Muscle of leg (tissue), 11 donors: ENCODE data around the gene RIN3. TPM values are rescaled to one million over a fixed set of nuclear protein-coding genes. Genes with fewer than 3 reads are reported as not detected.
"Not testable (repeated sequence)": the region's sequence is repeated elsewhere in the genome, so short reads cannot be mapped to it uniquely, and the experiment has no call there.

Experiments used
- DNase-seq: peaks from one replicate; pipeline ENCODE4 v3.0.0; 2013
- H3K27ac ChIP-seq: one replicate; pipeline ENCODE4 v1.5.1; 2013; ENCODE audit warnings: mild to moderate bottlenecking, low read length, control low read depth
- H3K27me3 ChIP-seq: one replicate; pipeline ENCODE4 v1.6.1; 2013; ENCODE audit warnings: low read length; ENCODE audit not compliant: control insufficient read depth, insufficient read depth
- H3K36me3 ChIP-seq: one replicate; pipeline ENCODE4 v1.6.1; 2013; ENCODE audit warnings: low read length; ENCODE audit not compliant: control insufficient read depth, insufficient read depth
- H3K4me1 ChIP-seq: one replicate; pipeline ENCODE4 v1.6.1; 2013; ENCODE audit warnings: low read length; ENCODE audit not compliant: control insufficient read depth, insufficient read depth
- H3K4me3 ChIP-seq: one replicate; pipeline ENCODE4 v1.5.1; 2013; ENCODE audit warnings: low read length, control low read depth
- H3K9me3 ChIP-seq: replicated peaks from 2 replicates; pipeline ENCODE4 v1.6.1; 2013; ENCODE audit warnings: low read depth, low read length; ENCODE audit not compliant: control insufficient read depth
- WGBS: methylation state at CpG from one replicate; pipeline ENCODE4 v1.1.5; 2013; ENCODE audit warnings: missing lambda C conversion rate; ENCODE audit not compliant: insufficient coverage; 5-methylcytosine and 5-hydroxymethylcytosine counted together
- polyA plus RNA-seq, 8 donors: library from polyadenylated mRNA; unstranded; fragments of 120-200 nt; gene quantifications; one replicate each; pipeline versions ENCODE4 v1.2.1 to v1.2.3, GENCODE V29; 2013; ENCODE audit warnings: inconsistent platforms in 1 of 8, low replicate concordance in 1 of 8; ENCODE audit not compliant: insufficient read length in 8 of 8, insufficient read depth in 1 of 8
- total RNA-seq: library from RNA; stranded (reverse); fragments of 120-200 nt; gene quantifications from one replicate; pipeline ENCODE4 v1.2.4, GENCODE V29; 2013

Gene RIN3
- total and polyA plus RNA-seq, 9 donors, result 4.3 to 18.2 (median 14.0) TPM

- H3K36me3 ChIP-seq, result no peaks in the 10 kb centered on the region
- H3K4me3 ChIP-seq, result no peak overlapping the region
- H3K27me3 ChIP-seq, result no peaks in the 10 kb centered on the region
- H3K27ac ChIP-seq, result no peak overlapping the region
- 69% methylated on average over 10 of the region's 16 CpGs for WGBS
- no peaks in the 10 kb centered on the region for H3K9me3 ChIP-seq
- H3K4me1 ChIP-seq, result peaks cover 12% of the 10 kb centered on the region
- no peak for DNase-seq
These were observed 17.7 kb downstream of the RIN3 start for GRCh38 chr14:92531106-92531873.

GRCh38 chr14:92532490-92533163 is 19.0 kb downstream of the RIN3 start:
- DNase-seq, result no peak
- H3K4me1 ChIP-seq, result peaks cover 12% of the 10 kb centered on the region
- no peak overlapping the region for H3K4me3 ChIP-seq
- H3K27ac ChIP-seq, result no peak overlapping the region
- H3K27me3 ChIP-seq, result no peaks in the 10 kb centered on the region
- WGBS, result 33% methylated on average over 5 of the region's 10 CpGs
- H3K36me3 ChIP-seq, result no peaks in the 10 kb centered on the region
- H3K9me3 ChIP-seq, result no peaks in the 10 kb centered on the region

DNA sequence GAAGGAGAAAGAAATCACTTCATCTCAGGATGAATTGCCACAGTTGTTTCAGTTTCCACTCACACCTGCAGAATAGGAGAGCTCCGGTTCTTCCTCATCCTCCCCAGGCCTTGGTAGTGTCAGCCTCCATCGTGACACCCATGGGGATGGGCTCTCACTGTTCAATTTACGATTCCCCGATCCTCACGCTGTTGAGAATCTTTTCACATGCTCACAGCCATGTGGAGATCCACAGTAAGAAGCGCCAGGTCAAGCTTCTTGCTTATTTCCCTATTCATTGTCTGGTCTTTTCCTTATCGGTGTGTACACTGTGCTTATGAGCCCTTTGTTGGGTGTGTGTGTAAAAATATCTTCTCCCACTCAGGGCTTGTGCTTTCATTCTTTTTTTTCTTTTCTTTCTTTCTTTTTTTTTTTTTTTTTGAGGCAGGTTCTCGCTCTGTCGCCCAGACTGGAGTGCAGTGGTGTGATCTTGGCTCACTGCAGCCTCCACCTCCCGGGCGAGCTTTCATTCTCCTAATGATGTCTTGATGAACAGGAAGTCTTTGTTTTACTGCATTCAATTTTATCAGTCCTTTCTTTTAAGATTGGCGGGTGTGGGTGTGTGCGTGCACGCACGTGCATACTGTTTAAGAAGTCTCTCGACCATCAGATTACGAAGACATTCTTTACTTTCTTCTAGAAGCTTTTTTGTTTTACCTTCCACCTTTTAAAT is 21.5 kb downstream of the RIN3 start:
- 58% methylated on average over 3 of the region's 17 CpGs for WGBS
- no peak overlapping the region for H3K4me3 ChIP-seq
- no peak for DNase-seq
- H3K4me1 ChIP-seq, result peaks cover 28% of the 10 kb centered on the region
- H3K27ac ChIP-seq, result no peak overlapping the region
- no peaks in the 10 kb centered on the region for H3K27me3 ChIP-seq
- H3K9me3 ChIP-seq, result no peaks in the 10 kb centered on the region
- H3K36me3 ChIP-seq, result no peaks in the 10 kb centered on the region

GRCh38 chr14:92536231-92536630 is 22.6 kb downstream of the RIN3 start:
- H3K36me3 ChIP-seq, H3K27me3 ChIP-seq, H3K9me3 ChIP-seq, DNase-seq, H3K4me3 ChIP-seq, H3K27ac ChIP-seq: not testable (repeated sequence)
- WGBS, result 50% methylated on average over 2 of the region's 8 CpGs
- H3K4me1 ChIP-seq, result peaks cover 35% of the 10 kb centered on the region

- Histone ChIP-seq H3K27ac (no peak overlapping the region), H3K4me1 (peaks cover 25% of the 10 kb centered on the region)
These were observed 24.9 kb downstream of the RIN3 start for GRCh38 chr14:92538412-92538985.

DNA sequence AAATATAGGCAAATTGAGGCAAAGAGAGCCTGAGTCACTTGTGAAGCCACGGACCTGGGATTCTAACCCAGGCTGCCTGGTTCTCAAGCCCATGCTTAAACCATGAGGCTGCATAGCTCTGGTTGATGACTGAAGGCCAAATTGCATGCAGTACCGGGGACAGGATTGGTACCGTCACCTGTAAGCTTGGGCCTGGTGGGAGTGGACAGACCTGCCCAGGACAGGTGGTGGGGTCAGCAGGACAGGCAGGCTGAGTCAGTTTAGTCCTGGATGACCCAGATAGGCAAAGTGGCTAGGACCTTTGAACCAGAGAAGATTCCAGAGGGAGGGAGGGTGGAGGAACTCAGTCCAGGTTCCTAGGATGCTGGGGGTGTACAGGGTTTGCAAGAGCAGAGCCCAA is 25.8 kb downstream of the RIN3 start:
- WGBS, result 85% methylated on average over 3 of the region's 3 CpGs
- no peak for DNase-seq
- peaks cover 2% of the 10 kb centered on the region for H3K9me3 ChIP-seq
- no peaks in the 10 kb centered on the region for H3K27me3 ChIP-seq
- H3K36me3 ChIP-seq, result no peaks in the 10 kb centered on the region
- H3K4me3 ChIP-seq, result no peak overlapping the region
- peaks cover 27% of the 10 kb centered on the region for H3K4me1 ChIP-seq
- H3K27ac ChIP-seq, result peak overlapping the region; percentile 97

More at GRCh38 chr14:92538412-92538985, 24.9 kb downstream of the RIN3 start:
- DNase-seq, result no peak
- WGBS, result 83% methylated on average over 3 of the region's 6 CpGs
- Histone ChIP-seq H3K27me3 (no peaks in the 10 kb centered on the region), H3K36me3 (no peaks in the 10 kb centered on the region), H3K4me3 (no peak overlapping the region), H3K9me3 (peaks cover 2% of the 10 kb centered on the region)

- Histone ChIP-seq H3K36me3 (no peaks in the 10 kb centered on the region), H3K4me3 (no peak overlapping the region), H3K4me1 (peaks cover 27% of the 10 kb centered on the region), H3K9me3 (peaks cover 2% of the 10 kb centered on the region), H3K27me3 (no peaks in the 10 kb centered on the region), H3K27ac (peak overlapping the region; percentile 97)
- WGBS, result 45% methylated on average over 12 of the region's 12 CpGs
- peak; percentile 73 for DNase-seq
These were observed 26.3 kb downstream of the RIN3 start for GRCh38 chr14:92539875-92540274.

DNA sequence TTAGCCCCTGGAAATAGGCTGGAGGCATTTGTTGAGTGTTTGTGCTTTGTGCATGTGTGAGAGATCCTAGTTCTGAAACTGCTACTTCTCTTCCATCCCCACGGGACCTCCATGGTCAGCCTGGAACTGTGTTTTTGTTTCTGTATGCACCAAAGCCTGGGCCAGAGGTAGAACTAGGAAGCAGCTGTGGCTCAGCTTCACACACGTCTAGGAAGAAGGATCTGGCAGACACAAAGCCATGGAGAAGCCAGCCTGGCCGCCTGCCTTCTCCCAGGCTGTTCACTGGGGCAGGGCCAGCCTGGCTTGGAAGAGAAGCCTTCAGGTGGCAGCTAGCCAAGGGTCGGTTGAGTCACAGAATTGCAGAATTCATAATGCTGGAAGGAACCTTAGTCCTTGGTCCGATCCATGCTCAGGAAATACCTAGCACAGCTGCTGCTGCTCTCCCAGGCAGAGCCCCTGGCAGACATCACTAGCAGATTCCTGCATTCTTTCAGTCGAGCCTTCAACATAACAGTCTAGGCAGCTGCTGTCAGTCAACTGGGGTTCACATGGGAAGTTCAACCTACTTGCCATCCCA is 27.0 kb downstream of the RIN3 start:
- Histone ChIP-seq H3K4me1 (peaks cover 27% of the 10 kb centered on the region), H3K27me3 (no peaks in the 10 kb centered on the region), H3K27ac (peak overlapping the region; percentile 97), H3K36me3 (no peaks in the 10 kb centered on the region), H3K9me3 (peaks cover 2% of the 10 kb centered on the region), H3K4me3 (no peak overlapping the region)
- peak; percentile 98 for DNase-seq
- WGBS, result 0% methylated on average over 4 of the region's 6 CpGs

- Histone ChIP-seq H3K9me3 (peaks cover 4% of the 10 kb centered on the region), H3K36me3 (peaks cover 4% of the 10 kb centered on the region), H3K4me1 (peaks cover 27% of the 10 kb centered on the region), H3K27me3 (no peaks in the 10 kb centered on the region), H3K4me3 (no peak overlapping the region), H3K27ac (no peak overlapping the region)
- no peak for DNase-seq
- 69% methylated on average over 5 of the region's 8 CpGs for WGBS
These were observed 29.4 kb downstream of the RIN3 start for GRCh38 chr14:92542766-92543554.
